HepG2 (cell line): ENCODE data around the gene RXRG. TPM values are rescaled to one million over a fixed set of nuclear protein-coding genes. Genes with fewer than 3 reads are reported as not detected.

Experiments
- FOXM1 ChIP-seq: sonication (generic); formaldehyde crosslinking; IDR thresholded peaks from 2 replicates; pipeline ENCODE4 v1.5.0; 2020; ENCODE audit warnings: missing genetic modification reagents
- HDAC1 ChIP-seq: sonication (generic); formaldehyde crosslinking; IDR thresholded peaks from 2 replicates; pipeline ENCODE4 v1.5.1; 2020; ENCODE audit warnings: mild to moderate bottlenecking, missing genetic modification reagents
- HES4 ChIP-seq: sonication (generic); formaldehyde crosslinking; IDR thresholded peaks from 2 replicates; pipeline ENCODE4 v1.9.0; 2021; ENCODE audit warnings: mild to moderate bottlenecking, missing genetic modification reagents, borderline replicate concordance
- HNF4A ChIP-seq: sonication (generic); formaldehyde crosslinking; IDR thresholded peaks from 2 replicates; pipeline ENCODE4 v1.4.0; 2020; ENCODE audit warnings: missing genetic modification reagents
- HNF4G ChIP-seq, 2 experiments: sonication (generic) in 1 of 2; formaldehyde crosslinking in 1 of 2; IDR thresholded peaks; 2 replicates each; pipeline versions ENCODE4 v1.4.0 to v1.6.1; 2011 to 2020; ENCODE audit warnings: borderline replicate concordance in 2 of 2, low read depth in 2 of 2, mild to moderate bottlenecking in 2 of 2, low read length in 1 of 2, missing genetic modification reagents in 1 of 2, moderate library complexity in 1 of 2
- NFKB2 ChIP-seq: sonication (generic); formaldehyde crosslinking; IDR thresholded peaks from 2 replicates; pipeline ENCODE4 v1.4.0; 2020; ENCODE audit warnings: missing genetic modification reagents, borderline replicate concordance
- NFYB ChIP-seq: sonication (generic); formaldehyde crosslinking; IDR thresholded peaks from 2 replicates; pipeline ENCODE4 v1.4.0; 2020; ENCODE audit warnings: missing genetic modification reagents
- PAF1 ChIP-seq: IDR thresholded peaks from 2 replicates; pipeline ENCODE4 v1.6.1; 2016; ENCODE audit warnings: missing genetic modification reagents, missing compliant biosample characterization
- PHB2 ChIP-seq: fragments of 450-650 bp; IDR thresholded peaks from 2 replicates; pipeline ENCODE4 v1.6.1; 2018; ENCODE audit not compliant: partially characterized antibody
- RBFOX2 ChIP-seq: fragments of 200-400 bp; formaldehyde crosslinking; IDR thresholded peaks from 2 replicates; pipeline ENCODE4 v1.6.1; 2017; ENCODE audit warnings: low read depth, mild to moderate bottlenecking, low read length
- RNF2 ChIP-seq: fragments of 450-650 bp; conservative IDR thresholded peaks from 2 replicates; pipeline ENCODE4 v1.6.1; 2016; ENCODE audit warnings: low read depth
- ZNF251 ChIP-seq: sonication (generic); formaldehyde crosslinking; IDR thresholded peaks from 2 replicates; pipeline ENCODE4 v1.9.0; 2021; ENCODE audit warnings: mild to moderate bottlenecking, missing genetic modification reagents
- polyA plus RNA-seq, 8 experiments: library from polyadenylated mRNA; depleted of rRNA in 3 of 8; stranded (reverse) in 7 of 8; unstranded in 1 of 8; fragments of >200 nt; fragmentation: Illumina TruSeq in 4 of 8; extraction: Trizol in 4 of 8; gene quantifications; 2 replicates each; pipeline versions ENCODE4 v1.2.1 to v1.2.3, GENCODE V29; 2011 to 2016; ENCODE audit warnings: low read depth in 4 of 8, missing spikeins in 1 of 8, mixed read lengths in 1 of 8; ENCODE audit not compliant: insufficient read depth in 1 of 8
- total RNA-seq, 5 experiments: library from RNA; depleted of rRNA; stranded (reverse); fragments of >200 nt; fragmentation: Illumina TruSeq; extraction: Trizol; gene quantifications; 2 replicates each; pipeline ENCODE4 v1.2.3, GENCODE V29; 2016; ENCODE audit warnings: low read depth in 1 of 5
- TF ChIP-seq, protein P1 (sequence below): IDR thresholded peaks from 2 replicates; pipeline ENCODE4 v1.4.0; 2020; ENCODE audit warnings: mild to moderate bottlenecking, missing genetic modification reagents
- TF ChIP-seq, protein P2 (sequence below): IDR thresholded peaks from 2 replicates; pipeline ENCODE4 v1.6.1; 2016; ENCODE audit warnings: missing compliant biosample characterization, missing genetic modification reagents, borderline replicate concordance
- TF ChIP-seq, protein P3 (sequence below): sonication (generic); formaldehyde crosslinking; IDR thresholded peaks from 2 replicates; pipeline ENCODE4 v1.4.0; 2020; ENCODE audit warnings: mild to moderate bottlenecking, missing genetic modification reagents
- TF ChIP-seq, protein P4 (sequence below): sonication (generic); formaldehyde crosslinking; IDR thresholded peaks from 2 replicates; pipeline ENCODE4 v1.4.0; 2020; ENCODE audit warnings: missing genetic modification reagents, borderline replicate concordance
- TF ChIP-seq, protein P5 (sequence below): sonication (generic); formaldehyde crosslinking; conservative IDR thresholded peaks from 2 replicates; pipeline ENCODE4 v1.4.0; 2020; ENCODE audit warnings: missing genetic modification reagents
- TF ChIP-seq, protein P6 (sequence below): sonication (generic); formaldehyde crosslinking; IDR thresholded peaks from 2 replicates; pipeline ENCODE4 v1.5.0; 2020; ENCODE audit warnings: missing genetic modification reagents

RXRG gene
- total and polyA plus RNA-seq, 2 of the 13 experiments (the other 11 are each of a cell fraction or from before 2014, with no cell fraction given), result not detected

DNA sequence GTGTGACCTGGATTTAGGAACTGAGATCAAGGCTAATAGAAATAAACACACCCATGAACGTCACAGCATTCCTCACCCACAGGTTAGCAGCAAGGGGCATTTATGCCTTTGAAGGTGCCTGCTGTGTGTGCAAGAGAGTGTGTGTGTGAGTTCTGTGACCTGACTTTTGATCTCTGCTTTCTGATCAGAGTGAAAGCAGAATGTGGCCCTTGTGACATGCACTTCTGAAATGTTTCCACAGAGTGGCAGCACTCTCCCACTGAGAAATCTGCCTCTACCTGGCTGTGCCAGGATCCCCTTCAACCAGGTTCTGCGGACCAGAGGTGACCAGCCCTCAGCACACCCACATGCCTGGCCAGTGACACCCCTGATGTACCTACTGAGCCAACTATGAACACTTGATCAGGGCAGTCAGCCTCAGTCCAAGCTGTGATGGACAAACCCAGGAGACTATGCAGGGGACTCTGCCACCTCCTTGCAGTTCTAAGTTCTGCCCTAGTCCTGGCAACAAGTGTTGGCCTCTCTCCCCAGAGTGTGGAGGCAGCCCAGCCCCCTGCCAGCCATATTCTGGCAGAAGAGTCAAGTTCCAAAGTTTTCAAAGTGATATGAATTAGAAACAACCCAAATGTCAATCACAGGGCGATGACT is 41.0 kb downstream of the RXRG start (continued):
- TF ChIP-seq, protein P1, sequence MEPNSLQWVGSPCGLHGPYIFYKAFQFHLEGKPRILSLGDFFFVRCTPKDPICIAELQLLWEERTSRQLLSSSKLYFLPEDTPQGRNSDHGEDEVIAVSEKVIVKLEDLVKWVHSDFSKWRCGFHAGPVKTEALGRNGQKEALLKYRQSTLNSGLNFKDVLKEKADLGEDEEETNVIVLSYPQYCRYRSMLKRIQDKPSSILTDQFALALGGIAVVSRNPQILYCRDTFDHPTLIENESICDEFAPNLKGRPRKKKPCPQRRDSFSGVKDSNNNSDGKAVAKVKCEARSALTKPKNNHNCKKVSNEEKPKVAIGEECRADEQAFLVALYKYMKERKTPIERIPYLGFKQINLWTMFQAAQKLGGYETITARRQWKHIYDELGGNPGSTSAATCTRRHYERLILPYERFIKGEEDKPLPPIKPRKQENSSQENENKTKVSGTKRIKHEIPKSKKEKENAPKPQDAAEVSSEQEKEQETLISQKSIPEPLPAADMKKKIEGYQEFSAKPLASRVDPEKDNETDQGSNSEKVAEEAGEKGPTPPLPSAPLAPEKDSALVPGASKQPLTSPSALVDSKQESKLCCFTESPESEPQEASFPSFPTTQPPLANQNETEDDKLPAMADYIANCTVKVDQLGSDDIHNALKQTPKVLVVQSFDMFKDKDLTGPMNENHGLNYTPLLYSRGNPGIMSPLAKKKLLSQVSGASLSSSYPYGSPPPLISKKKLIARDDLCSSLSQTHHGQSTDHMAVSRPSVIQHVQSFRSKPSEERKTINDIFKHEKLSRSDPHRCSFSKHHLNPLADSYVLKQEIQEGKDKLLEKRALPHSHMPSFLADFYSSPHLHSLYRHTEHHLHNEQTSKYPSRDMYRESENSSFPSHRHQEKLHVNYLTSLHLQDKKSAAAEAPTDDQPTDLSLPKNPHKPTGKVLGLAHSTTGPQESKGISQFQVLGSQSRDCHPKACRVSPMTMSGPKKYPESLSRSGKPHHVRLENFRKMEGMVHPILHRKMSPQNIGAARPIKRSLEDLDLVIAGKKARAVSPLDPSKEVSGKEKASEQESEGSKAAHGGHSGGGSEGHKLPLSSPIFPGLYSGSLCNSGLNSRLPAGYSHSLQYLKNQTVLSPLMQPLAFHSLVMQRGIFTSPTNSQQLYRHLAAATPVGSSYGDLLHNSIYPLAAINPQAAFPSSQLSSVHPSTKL (CRISPR knock-in tag), result 0 out of 2 replicates have a peak, but pooled peaks have one; percentile 11
- TF ChIP-seq NFYB (CRISPR knock-in tag) (no peak), HNF4A (CRISPR knock-in tag) (peak; percentile 56; the same call in 1 of the 2 replicates), HDAC1 (no peak), NFKB2 (CRISPR knock-in tag) (no peak), RBFOX2 (no peak), PHB2 (no peak), HES4 (CRISPR knock-in tag) (no peak), FOXM1 (CRISPR knock-in tag) (no peak), RNF2 (no peak), ZNF251 (CRISPR knock-in tag) (no peak), PAF1 (no peak), HNF4G (IDR thresholded peaks at IDR 0.05; ENCODE audit: borderline replicate concordance, low read depth, low read length) (no peak), HNF4G (CRISPR knock-in tag; IDR thresholded peaks at IDR 0.05; ENCODE audit: borderline replicate concordance, low read depth) (no peak)
- TF ChIP-seq, protein P2, sequence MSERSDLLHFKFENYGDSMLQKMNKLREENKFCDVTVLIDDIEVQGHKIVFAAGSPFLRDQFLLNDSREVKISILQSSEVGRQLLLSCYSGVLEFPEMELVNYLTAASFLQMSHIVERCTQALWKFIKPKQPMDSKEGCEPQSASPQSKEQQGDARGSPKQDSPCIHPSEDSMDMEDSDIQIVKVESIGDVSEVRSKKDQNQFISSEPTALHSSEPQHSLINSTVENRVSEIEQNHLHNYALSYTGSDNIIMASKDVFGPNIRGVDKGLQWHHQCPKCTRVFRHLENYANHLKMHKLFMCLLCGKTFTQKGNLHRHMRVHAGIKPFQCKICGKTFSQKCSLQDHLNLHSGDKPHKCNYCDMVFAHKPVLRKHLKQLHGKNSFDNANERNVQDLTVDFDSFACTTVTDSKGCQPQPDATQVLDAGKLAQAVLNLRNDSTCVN (CRISPR knock-in tag), result 0 out of 2 replicates have a peak, but pooled peaks have one; percentile 21
- TF ChIP-seq, protein P3, sequence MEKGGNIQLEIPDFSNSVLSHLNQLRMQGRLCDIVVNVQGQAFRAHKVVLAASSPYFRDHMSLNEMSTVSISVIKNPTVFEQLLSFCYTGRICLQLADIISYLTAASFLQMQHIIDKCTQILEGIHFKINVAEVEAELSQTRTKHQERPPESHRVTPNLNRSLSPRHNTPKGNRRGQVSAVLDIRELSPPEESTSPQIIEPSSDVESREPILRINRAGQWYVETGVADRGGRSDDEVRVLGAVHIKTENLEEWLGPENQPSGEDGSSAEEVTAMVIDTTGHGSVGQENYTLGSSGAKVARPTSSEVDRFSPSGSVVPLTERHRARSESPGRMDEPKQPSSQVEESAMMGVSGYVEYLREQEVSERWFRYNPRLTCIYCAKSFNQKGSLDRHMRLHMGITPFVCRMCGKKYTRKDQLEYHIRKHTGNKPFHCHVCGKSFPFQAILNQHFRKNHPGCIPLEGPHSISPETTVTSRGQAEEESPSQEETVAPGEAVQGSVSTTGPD (CRISPR knock-in tag), result no peak
- TF ChIP-seq, protein P4, sequence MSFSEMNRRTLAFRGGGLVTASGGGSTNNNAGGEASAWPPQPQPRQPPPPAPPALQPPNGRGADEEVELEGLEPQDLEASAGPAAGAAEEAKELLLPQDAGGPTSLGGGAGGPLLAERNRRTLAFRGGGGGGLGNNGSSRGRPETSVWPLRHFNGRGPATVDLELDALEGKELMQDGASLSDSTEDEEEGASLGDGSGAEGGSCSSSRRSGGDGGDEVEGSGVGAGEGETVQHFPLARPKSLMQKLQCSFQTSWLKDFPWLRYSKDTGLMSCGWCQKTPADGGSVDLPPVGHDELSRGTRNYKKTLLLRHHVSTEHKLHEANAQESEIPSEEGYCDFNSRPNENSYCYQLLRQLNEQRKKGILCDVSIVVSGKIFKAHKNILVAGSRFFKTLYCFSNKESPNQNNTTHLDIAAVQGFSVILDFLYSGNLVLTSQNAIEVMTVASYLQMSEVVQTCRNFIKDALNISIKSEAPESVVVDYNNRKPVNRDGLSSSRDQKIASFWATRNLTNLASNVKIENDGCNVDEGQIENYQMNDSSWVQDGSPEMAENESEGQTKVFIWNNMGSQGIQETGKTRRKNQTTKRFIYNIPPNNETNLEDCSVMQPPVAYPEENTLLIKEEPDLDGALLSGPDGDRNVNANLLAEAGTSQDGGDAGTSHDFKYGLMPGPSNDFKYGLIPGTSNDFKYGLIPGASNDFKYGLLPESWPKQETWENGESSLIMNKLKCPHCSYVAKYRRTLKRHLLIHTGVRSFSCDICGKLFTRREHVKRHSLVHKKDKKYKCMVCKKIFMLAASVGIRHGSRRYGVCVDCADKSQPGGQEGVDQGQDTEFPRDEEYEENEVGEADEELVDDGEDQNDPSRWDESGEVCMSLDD (CRISPR knock-in tag), result no peak
- TF ChIP-seq, protein P5, sequence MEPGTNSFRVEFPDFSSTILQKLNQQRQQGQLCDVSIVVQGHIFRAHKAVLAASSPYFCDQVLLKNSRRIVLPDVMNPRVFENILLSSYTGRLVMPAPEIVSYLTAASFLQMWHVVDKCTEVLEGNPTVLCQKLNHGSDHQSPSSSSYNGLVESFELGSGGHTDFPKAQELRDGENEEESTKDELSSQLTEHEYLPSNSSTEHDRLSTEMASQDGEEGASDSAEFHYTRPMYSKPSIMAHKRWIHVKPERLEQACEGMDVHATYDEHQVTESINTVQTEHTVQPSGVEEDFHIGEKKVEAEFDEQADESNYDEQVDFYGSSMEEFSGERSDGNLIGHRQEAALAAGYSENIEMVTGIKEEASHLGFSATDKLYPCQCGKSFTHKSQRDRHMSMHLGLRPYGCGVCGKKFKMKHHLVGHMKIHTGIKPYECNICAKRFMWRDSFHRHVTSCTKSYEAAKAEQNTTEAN (CRISPR knock-in tag), result peak; percentile 99
- TF ChIP-seq, protein P6, sequence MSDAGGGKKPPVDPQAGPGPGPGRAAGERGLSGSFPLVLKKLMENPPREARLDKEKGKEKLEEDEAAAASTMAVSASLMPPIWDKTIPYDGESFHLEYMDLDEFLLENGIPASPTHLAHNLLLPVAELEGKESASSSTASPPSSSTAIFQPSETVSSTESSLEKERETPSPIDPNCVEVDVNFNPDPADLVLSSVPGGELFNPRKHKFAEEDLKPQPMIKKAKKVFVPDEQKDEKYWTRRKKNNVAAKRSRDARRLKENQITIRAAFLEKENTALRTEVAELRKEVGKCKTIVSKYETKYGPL (CRISPR knock-in tag), result no peak
